PFSK-1 (cell line): ENCODE measurements around the gene CDK19.

Source experiments
- FOXP2 ChIP-seq: optimal IDR thresholded peaks from 2 replicates; pipeline ENCODE3; 2011; ENCODE audit warnings: borderline replicate concordance, control low read depth, inconsistent platforms; ENCODE audit not compliant: insufficient read depth; ENCODE audit errors: extremely low read length, extremely low read depth
- POLR2AphosphoS5 ChIP-seq: IDR thresholded peaks from 2 replicates; pipeline ENCODE4 v1.6.1; 2012; ENCODE audit warnings: low read depth, mild to moderate bottlenecking, control low read depth, low read length, moderate library complexity
- REST ChIP-seq, 2 experiments: IDR thresholded peaks; 2 replicates each; pipeline versions ENCODE4 v1.6.1 to v1.8.0; 2011 to 2012; ENCODE audit warnings: low read depth in 2 of 2, low read length in 2 of 2, control low read depth in 1 of 2, inconsistent platforms in 1 of 2, mild to moderate bottlenecking in 1 of 2, moderate library complexity in 1 of 2; ENCODE audit not compliant: insufficient read depth in 1 of 2
- SIN3A ChIP-seq: IDR thresholded peaks from 2 replicates; pipeline ENCODE4 v1.6.1; 2012; ENCODE audit warnings: mild to moderate bottlenecking, low read length, moderate library complexity, borderline replicate concordance; ENCODE audit not compliant: insufficient read depth
- TAF1 ChIP-seq: IDR thresholded peaks from 2 replicates; pipeline ENCODE4 v1.6.1; 2012; ENCODE audit warnings: low read length, control low read depth, borderline replicate concordance; ENCODE audit not compliant: insufficient read depth

The CDK19 gene

DNA sequence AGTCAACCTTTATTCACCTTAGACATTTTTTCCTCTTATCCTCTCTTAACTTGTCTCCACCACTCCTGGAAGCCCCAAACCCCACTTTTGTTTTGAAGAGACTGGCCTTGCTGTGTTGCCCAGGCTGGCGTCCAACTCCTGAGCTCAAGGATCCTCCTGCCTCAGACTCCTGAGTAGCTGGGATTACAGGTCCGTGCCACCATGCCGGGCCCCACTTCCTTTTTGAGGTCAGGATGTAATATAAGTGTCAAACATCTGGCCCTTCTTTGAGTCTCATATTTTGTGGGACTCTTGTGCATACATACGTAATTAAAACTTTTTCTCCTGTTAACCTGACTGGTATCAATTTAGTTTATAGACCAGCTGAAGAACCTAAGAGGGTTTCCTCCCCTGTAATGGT is 1.4 kb upstream of the CDK19 start:
- TF ChIP-seq TAF1 (no peak), SIN3A (no peak), FOXP2 (no peak), REST (IDR thresholded peaks at IDR 0.05; ENCODE audit: insufficient read depth in 1 of 2, low read depth in 2 of 2, low read length in 2 of 2) (no peak), POLR2AphosphoS5 (no peak)

- TF ChIP-seq SIN3A (no peak; the same call in 1 of the 2 replicates), FOXP2 (no peak), POLR2AphosphoS5 (no peak), REST (IDR thresholded peaks at IDR 0.05; ENCODE audit: insufficient read depth in 1 of 2, low read depth in 2 of 2, low read length in 2 of 2) (no peak), TAF1 (no peak)
These were observed 256 bp downstream of the CDK19 start for GRCh38 chr6:110815015-110815410.

DNA sequence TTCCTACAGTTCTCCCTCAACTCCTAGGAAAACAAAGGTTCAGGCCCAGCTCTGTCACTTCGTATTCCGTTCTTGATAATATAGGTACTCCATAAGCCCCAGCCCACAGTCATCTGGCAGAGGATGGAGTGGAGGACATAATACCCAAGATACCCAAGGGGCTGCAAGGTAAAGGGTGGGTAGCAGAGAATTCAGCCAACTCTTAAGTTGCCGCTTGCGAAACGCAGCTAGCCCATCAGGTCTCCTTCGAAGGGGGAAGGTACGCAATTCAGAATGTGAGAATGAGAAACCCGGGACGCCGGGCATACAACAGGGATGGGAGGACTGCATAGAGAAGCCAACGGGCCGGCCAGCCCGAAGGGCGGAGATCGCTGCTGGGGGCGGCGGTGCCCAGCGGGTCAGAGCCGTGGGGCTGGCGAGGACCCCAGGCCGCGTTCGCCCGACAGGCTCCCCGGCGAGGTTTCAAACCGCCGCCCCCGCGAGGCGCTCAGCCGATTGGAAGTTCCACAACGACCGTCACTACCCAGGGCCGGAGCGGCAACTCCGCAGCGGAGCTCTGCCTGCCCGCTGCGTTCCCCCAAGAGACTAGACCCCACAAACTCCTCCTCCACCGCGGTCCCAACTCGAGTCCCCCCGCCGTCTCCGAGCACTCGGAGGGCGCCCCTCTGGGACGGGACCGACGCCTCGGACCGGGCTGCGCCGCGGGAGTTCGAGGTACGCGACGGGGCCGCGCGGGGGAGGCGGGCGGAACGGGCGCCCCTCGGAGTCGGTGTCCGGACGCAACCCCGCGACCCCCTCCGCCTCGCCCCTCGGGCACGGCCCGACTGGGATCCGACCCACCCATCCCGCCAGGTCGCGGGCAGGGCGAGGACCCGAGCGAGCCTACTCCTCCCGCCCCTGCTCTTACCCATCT is 911 bp downstream of the CDK19 start:
- TF ChIP-seq REST (IDR thresholded peaks at IDR 0.05; ENCODE audit: insufficient read depth in 1 of 2, low read depth in 2 of 2, low read length in 2 of 2) (no peak), POLR2AphosphoS5 (no peak; the same call in 1 of the 2 replicates), TAF1 (no peak), SIN3A (peak; percentile 14; the same call in 1 of the 2 replicates), FOXP2 (no peak)

GRCh38 chr6:110813338-110814101 is 1.7 kb downstream of the CDK19 start:
- TF ChIP-seq SIN3A: no peak; the same call in 1 of the 2 replicates
- TF ChIP-seq REST (IDR thresholded peaks at IDR 0.05; ENCODE audit: insufficient read depth in 1 of 2, low read depth in 2 of 2, low read length in 2 of 2): peak in 1 of 2 experiments; percentile 66; a peak in 1 of 4 replicates
- TF ChIP-seq FOXP2: no peak
- TF ChIP-seq POLR2AphosphoS5: no peak
